GM12878 (cell line): ENCODE measurements around the gene SLAIN2.

Experiments used
- CHD2 ChIP-seq: IDR thresholded peaks from 2 replicates; pipeline ENCODE4 v1.6.1; 2011; ENCODE audit warnings: low read depth, low read length, improper control_type of control experiment, borderline replicate concordance
- EED ChIP-seq: sonication (generic); IDR thresholded peaks from 2 replicates; pipeline ENCODE4 v1.6.1; 2016; ENCODE audit warnings: antibody characterized with exemption, low read depth
- POLR2A ChIP-seq: IDR thresholded peaks from 2 replicates; pipeline ENCODE4 v1.6.1; 2011; ENCODE audit warnings: low read depth, mild to moderate bottlenecking, low read length
- SMC3 ChIP-seq: IDR thresholded peaks from 2 replicates; pipeline ENCODE4 v1.6.1; 2011; ENCODE audit warnings: low read length, improper control_type of control experiment, borderline replicate concordance
- ZNF274 ChIP-seq: IDR thresholded peaks from one replicate; pipeline ENCODE4 v1.8.0; 2011; ENCODE audit not compliant: insufficient read length, insufficient read depth
- TF ChIP-seq, protein P1 (sequence below), 3 experiments: IDR thresholded peaks in 2 of 3; conservative IDR thresholded peaks in 1 of 3; 2 replicates each; pipeline ENCODE4 v1.5.1; 2011; ENCODE audit warnings: low read depth in 3 of 3, low read length in 3 of 3, mild to moderate bottlenecking in 3 of 3, control low read depth in 2 of 3, moderate library complexity in 2 of 3, inconsistent platforms in 1 of 3, mixed read lengths in 1 of 3; ENCODE audit not compliant: control insufficient read depth in 2 of 3, insufficient read depth in 1 of 3; ENCODE audit errors: extremely low read depth in 1 of 3

DNA sequence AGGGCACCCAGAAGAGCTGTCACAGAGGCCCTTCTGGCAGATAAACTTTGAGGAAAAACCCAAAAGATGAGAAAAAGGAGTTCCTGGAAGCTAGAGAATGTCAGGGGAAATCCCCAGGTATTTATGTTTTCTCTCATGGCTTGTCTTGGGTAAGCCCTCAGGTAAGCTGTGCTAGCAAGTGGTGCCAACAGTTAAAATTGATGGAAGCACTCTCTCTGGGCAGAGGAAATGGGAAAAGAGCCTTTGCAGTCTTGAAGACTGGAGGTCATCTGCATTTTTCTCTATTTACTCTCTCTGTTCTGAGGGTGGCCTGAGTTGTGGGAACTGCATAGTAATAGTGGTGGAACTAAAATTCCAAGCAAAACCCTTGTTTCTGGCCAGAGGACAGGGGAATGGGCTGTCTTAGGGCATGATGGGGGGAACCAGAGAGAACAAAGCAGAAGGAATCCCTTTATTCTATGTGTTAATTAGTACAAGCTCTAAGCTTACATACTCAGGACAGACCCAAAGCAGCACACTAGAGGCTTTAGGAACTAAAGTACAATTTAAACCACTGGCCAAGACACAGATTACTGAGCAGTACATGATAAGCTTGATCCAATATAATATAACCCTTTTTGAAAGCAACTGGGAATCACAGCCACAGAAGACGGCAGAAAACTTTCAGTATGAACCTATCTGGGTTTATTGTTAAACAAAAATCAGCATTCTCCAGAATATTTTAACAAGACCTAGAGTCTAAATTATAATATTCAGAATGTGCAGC, 88.6 kb downstream of the SLAIN2 start:
- TF ChIP-seq EED (no peak), CHD2 (no peak), ZNF274 (no peak), SMC3 (no peak), POLR2A (no peak)
- TF ChIP-seq, protein P1, sequence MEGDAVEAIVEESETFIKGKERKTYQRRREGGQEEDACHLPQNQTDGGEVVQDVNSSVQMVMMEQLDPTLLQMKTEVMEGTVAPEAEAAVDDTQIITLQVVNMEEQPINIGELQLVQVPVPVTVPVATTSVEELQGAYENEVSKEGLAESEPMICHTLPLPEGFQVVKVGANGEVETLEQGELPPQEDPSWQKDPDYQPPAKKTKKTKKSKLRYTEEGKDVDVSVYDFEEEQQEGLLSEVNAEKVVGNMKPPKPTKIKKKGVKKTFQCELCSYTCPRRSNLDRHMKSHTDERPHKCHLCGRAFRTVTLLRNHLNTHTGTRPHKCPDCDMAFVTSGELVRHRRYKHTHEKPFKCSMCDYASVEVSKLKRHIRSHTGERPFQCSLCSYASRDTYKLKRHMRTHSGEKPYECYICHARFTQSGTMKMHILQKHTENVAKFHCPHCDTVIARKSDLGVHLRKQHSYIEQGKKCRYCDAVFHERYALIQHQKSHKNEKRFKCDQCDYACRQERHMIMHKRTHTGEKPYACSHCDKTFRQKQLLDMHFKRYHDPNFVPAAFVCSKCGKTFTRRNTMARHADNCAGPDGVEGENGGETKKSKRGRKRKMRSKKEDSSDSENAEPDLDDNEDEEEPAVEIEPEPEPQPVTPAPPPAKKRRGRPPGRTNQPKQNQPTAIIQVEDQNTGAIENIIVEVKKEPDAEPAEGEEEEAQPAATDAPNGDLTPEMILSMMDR (IDR thresholded peaks at IDR 0.05 in 2 of 3, conservative IDR thresholded peaks at IDR 0.05 in 1 of 3; ENCODE audit: control insufficient read depth in 2 of 3, extremely low read depth in 1 of 3, insufficient read depth in 1 of 3, low read depth in 3 of 3, low read length in 3 of 3), result no peak
